ENCODE results near the gene BMP7. TPM values are rescaled to one million over a fixed set of nuclear protein-coding genes. Genes with fewer than 3 reads are reported as not detected.

Gene BMP7
- total and polyA plus RNA-seq, 12 donors, result 0.72 to 19.2 (median 4.1) TPM

- no peak for DNase-seq
- 92 to 93% methylated on average over 4 of the region's 4 CpGs for WGBS, 2 donors
- intact Hi-C loops (cut with DNase I), result no loop called here
- H3K36me3 ChIP-seq, result no peaks in the 10 kb centered on the region
- TF ChIP-seq, protein P1, sequence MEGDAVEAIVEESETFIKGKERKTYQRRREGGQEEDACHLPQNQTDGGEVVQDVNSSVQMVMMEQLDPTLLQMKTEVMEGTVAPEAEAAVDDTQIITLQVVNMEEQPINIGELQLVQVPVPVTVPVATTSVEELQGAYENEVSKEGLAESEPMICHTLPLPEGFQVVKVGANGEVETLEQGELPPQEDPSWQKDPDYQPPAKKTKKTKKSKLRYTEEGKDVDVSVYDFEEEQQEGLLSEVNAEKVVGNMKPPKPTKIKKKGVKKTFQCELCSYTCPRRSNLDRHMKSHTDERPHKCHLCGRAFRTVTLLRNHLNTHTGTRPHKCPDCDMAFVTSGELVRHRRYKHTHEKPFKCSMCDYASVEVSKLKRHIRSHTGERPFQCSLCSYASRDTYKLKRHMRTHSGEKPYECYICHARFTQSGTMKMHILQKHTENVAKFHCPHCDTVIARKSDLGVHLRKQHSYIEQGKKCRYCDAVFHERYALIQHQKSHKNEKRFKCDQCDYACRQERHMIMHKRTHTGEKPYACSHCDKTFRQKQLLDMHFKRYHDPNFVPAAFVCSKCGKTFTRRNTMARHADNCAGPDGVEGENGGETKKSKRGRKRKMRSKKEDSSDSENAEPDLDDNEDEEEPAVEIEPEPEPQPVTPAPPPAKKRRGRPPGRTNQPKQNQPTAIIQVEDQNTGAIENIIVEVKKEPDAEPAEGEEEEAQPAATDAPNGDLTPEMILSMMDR (IDR thresholded peaks at IDR 0.05), result no peak
- H3K27me3 ChIP-seq, result peaks cover 0 to 13% (median 0%) of the 10 kb centered on the region in 7 donors
- no peak overlapping the region for H3K4me3 ChIP-seq
- no peaks in the 10 kb centered on the region for H3K4me1 ChIP-seq
- ATAC-seq, result no peak
- no peak overlapping the region for H3K27ac ChIP-seq
- peaks cover 0 to 19% (median 0%) of the 10 kb centered on the region in 11 donors for H3K9me3 ChIP-seq
These were observed 147.5 kb downstream of the BMP7 start for GRCh38 chr20:57118964-57119363.

Other genes with a start within 250 kb of the BMP7 start
- gene SPO11, start 63.2 kb upstream of the BMP7 start, total RNA-seq, result not detected
- not detected for gene SPO11, start 63.2 kb upstream of the BMP7 start, polyA plus RNA-seq
- gene RAE1, start 84.6 kb upstream of the BMP7 start, total RNA-seq, result 10 to 100 TPM; 11.8 to 19.9 (median 15.5) TPM
- gene RAE1, start 84.6 kb upstream of the BMP7 start, polyA plus RNA-seq, result 10 to 100 TPM in 1 of 2 donors, 1 to 10 TPM in 1; 6.2 to 18.9 TPM
- 100 to 1,000 TPM in 1 of 10 donors, 10 to 100 TPM in 9; 35.5 to 119 (median 50.2) TPM for gene RBM38, start 124.8 kb upstream of the BMP7 start, total RNA-seq
- gene RBM38, start 124.8 kb upstream of the BMP7 start, polyA plus RNA-seq, result 100 to 1,000 TPM in 1 of 2 donors, 10 to 100 TPM in 1; 47.6 to 104 TPM